HEK293 (cell line): ENCODE measurements around the gene COL11A2.
"Not testable (repeated sequence)": the region's sequence is repeated elsewhere in the genome, so short reads cannot be mapped to it uniquely, and the experiment has no call there.

Experiments
- CTCF ChIA-PET: fragments of 350-600 bp; formaldehyde crosslinking; extraction: SDS; loops from one replicate; lab custom pipeline; 2021; ENCODE audit warnings: antibody characterized with exemption; lab: Yijun Ruan, JAX
- POLR2A ChIA-PET: fragments of 300-600 bp; formaldehyde crosslinking; extraction: SDS; loops from one replicate; lab custom pipeline; 2020; ENCODE audit warnings: antibody characterized with exemption, inconsistent platforms; lab: Yijun Ruan, JAX
- H3K27ac ChIP-seq: fragments of 200-500 bp; sonication (Bioruptor generic); 2 replicates; pipeline ENCODE4 v1.5.1; 2014; ENCODE audit warnings: low read depth, low read length, control low read depth, inconsistent platforms; ENCODE audit errors: extremely low read depth
- H3K36me3 ChIP-seq, 2 experiments: fragments of 200-500 bp in 1 of 2; sonication (Bioruptor generic) in 1 of 2; 1 replicate in 1 of 2; 2 replicates in 1 of 2; pipeline ENCODE4 v1.5.1; 2014 to 2017; ENCODE audit warnings: inconsistent platforms in 2 of 2, low read length in 2 of 2; ENCODE audit not compliant: control insufficient read depth in 2 of 2, insufficient read depth in 1 of 2
- H3K4me1 ChIP-seq: fragments of 200-500 bp; sonication (Bioruptor generic); 2 replicates; pipeline ENCODE4 v1.5.1; 2014; ENCODE audit warnings: mild to moderate bottlenecking, low read length, inconsistent platforms; ENCODE audit not compliant: control insufficient read depth, insufficient read depth
- H3K4me3 ChIP-seq: 2 replicates; pipeline ENCODE4 v1.5.1; 2011; ENCODE audit warnings: low read depth, mild to moderate bottlenecking, control low read depth, low read length, moderate library complexity
- H3K9me3 ChIP-seq: fragments of 200-500 bp; sonication (Bioruptor generic); 2 replicates; pipeline ENCODE4 v1.5.1; 2014; ENCODE audit warnings: low read depth, low read length, inconsistent platforms; ENCODE audit not compliant: control insufficient read depth, insufficient read depth
- OSR2 ChIP-seq: fragments of 450-650 bp; formaldehyde crosslinking; IDR thresholded peaks from 2 replicates; pipeline ENCODE4 v1.5.1; 2016; ENCODE audit warnings: missing biosample characterization, missing genetic modification characterization
- PRDM1 ChIP-seq: fragments of 450-650 bp; formaldehyde crosslinking; IDR thresholded peaks from 2 replicates; pipeline ENCODE4; 2016; ENCODE audit warnings: missing biosample characterization, missing genetic modification characterization
- YY2 ChIP-seq: fragments of 450-650 bp; formaldehyde crosslinking; IDR thresholded peaks from 2 replicates; pipeline ENCODE4 v1.5.1; 2016; ENCODE audit warnings: missing biosample characterization, missing genetic modification characterization
- ZNF341 ChIP-seq: fragments of 450-650 bp; formaldehyde crosslinking; IDR thresholded peaks from 2 replicates; pipeline ENCODE4; 2016; ENCODE audit warnings: low read depth, missing biosample characterization, missing genetic modification characterization
- ZNF423 ChIP-seq: fragments of 450-650 bp; formaldehyde crosslinking; IDR thresholded peaks from 2 replicates; pipeline ENCODE4 v1.5.1; 2016; ENCODE audit warnings: missing biosample characterization, missing genetic modification characterization
- TF ChIP-seq, protein P1 (sequence below): fragments of 450-650 bp; formaldehyde crosslinking; IDR thresholded peaks from 2 replicates; pipeline ENCODE4 v1.5.1; 2016; ENCODE audit warnings: missing biosample characterization, missing genetic modification characterization
- TF ChIP-seq, protein P2 (sequence below): fragments of 450-650 bp; formaldehyde crosslinking; IDR thresholded peaks from 2 replicates; pipeline ENCODE4 v1.5.1; 2017; ENCODE audit warnings: missing biosample characterization, missing genetic modification characterization
- TF ChIP-seq, protein P3 (sequence below): fragments of 450-650 bp; formaldehyde crosslinking; IDR thresholded peaks from 2 replicates; pipeline ENCODE4 v1.5.1; 2017; ENCODE audit warnings: missing biosample characterization, missing genetic modification characterization
- TF ChIP-seq, protein P4 (sequence below): fragments of 450-650 bp; formaldehyde crosslinking; IDR thresholded peaks from 2 replicates; pipeline ENCODE4 v1.5.1; 2016; ENCODE audit warnings: missing biosample characterization, missing genetic modification characterization
- TF ChIP-seq, protein P5 (sequence below): fragments of 450-650 bp; formaldehyde crosslinking; IDR thresholded peaks from 2 replicates; pipeline ENCODE4 v1.5.1; 2016; ENCODE audit warnings: missing biosample characterization, missing genetic modification characterization, borderline replicate concordance

The COL11A2 gene

DNA sequence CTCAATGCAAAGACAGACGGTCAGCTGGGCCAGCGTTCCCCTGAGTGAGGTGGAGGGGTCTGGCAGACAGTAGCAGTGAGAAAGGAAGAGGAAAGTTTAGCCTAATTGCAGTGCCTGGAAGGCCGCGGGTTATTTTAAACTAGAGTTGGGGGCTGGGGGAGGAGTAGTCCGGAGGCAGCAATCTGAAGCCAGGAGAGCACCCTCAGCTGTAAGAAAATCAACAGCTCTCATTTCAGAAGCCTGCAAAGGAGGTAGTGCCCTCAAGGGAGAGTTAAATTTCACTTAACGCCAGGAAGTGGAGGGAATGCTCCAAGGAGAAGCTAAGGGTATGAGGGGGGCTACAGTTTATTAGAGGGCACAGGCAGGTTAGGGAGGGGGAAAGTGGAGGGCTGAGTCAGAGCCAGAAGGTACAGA lies 43.0 kb upstream of the COL11A2 start:
- peaks cover 6% of the 10 kb centered on the region for H3K4me1 ChIP-seq
- H3K36me3 ChIP-seq: no peaks in the 10 kb centered on the region
- H3K9me3 ChIP-seq: no peaks in the 10 kb centered on the region
- ChIA-PET CTCF (interaction anchor here (0.6 to 2.8 kb wide), 5 partner anchors 13 to 453 kb away, joined by 3 to 12 read pairs (median 5); no protein-coding TSS in a partner anchor), POLR2A (interaction anchor here (0.9 kb wide), 1 partner anchor 9 kb away, joined by 3 read pairs; no protein-coding TSS in a partner anchor)
- H3K27ac ChIP-seq: peak overlapping the region; percentile 9; the same call in 1 of the 2 replicates
- H3K4me3 ChIP-seq: no peak overlapping the region
- TF ChIP-seq PRDM1 (tag by site-specific recombination): peak; percentile 80
- no peak for TF ChIP-seq YY2 (tag by site-specific recombination)
- peak; percentile 21; the same call in 1 of the 2 replicates for TF ChIP-seq ZNF423
- 0 out of 2 replicates have a peak, but pooled peaks have one; percentile 8 for TF ChIP-seq ZNF341 (tag by site-specific recombination)
- TF ChIP-seq, protein P1, sequence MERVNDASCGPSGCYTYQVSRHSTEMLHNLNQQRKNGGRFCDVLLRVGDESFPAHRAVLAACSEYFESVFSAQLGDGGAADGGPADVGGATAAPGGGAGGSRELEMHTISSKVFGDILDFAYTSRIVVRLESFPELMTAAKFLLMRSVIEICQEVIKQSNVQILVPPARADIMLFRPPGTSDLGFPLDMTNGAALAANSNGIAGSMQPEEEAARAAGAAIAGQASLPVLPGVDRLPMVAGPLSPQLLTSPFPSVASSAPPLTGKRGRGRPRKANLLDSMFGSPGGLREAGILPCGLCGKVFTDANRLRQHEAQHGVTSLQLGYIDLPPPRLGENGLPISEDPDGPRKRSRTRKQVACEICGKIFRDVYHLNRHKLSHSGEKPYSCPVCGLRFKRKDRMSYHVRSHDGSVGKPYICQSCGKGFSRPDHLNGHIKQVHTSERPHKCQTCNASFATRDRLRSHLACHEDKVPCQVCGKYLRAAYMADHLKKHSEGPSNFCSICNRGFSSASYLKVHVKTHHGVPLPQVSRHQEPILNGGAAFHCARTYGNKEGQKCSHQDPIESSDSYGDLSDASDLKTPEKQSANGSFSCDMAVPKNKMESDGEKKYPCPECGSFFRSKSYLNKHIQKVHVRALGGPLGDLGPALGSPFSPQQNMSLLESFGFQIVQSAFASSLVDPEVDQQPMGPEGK: peak; percentile 74
- TF ChIP-seq, protein P2, sequence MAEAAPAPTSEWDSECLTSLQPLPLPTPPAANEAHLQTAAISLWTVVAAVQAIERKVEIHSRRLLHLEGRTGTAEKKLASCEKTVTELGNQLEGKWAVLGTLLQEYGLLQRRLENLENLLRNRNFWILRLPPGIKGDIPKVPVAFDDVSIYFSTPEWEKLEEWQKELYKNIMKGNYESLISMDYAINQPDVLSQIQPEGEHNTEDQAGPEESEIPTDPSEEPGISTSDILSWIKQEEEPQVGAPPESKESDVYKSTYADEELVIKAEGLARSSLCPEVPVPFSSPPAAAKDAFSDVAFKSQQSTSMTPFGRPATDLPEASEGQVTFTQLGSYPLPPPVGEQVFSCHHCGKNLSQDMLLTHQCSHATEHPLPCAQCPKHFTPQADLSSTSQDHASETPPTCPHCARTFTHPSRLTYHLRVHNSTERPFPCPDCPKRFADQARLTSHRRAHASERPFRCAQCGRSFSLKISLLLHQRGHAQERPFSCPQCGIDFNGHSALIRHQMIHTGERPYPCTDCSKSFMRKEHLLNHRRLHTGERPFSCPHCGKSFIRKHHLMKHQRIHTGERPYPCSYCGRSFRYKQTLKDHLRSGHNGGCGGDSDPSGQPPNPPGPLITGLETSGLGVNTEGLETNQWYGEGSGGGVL (tag by site-specific recombination): peak; percentile 95
- TF ChIP-seq, protein P3, sequence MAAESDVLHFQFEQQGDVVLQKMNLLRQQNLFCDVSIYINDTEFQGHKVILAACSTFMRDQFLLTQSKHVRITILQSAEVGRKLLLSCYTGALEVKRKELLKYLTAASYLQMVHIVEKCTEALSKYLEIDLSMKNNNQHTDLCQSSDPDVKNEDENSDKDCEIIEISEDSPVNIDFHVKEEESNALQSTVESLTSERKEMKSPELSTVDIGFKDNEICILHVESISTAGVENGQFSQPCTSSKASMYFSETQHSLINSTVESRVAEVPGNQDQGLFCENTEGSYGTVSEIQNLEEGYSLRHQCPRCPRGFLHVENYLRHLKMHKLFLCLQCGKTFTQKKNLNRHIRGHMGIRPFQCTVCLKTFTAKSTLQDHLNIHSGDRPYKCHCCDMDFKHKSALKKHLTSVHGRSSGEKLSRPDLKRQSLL (tag by site-specific recombination): no peak
- TF ChIP-seq, protein P4, sequence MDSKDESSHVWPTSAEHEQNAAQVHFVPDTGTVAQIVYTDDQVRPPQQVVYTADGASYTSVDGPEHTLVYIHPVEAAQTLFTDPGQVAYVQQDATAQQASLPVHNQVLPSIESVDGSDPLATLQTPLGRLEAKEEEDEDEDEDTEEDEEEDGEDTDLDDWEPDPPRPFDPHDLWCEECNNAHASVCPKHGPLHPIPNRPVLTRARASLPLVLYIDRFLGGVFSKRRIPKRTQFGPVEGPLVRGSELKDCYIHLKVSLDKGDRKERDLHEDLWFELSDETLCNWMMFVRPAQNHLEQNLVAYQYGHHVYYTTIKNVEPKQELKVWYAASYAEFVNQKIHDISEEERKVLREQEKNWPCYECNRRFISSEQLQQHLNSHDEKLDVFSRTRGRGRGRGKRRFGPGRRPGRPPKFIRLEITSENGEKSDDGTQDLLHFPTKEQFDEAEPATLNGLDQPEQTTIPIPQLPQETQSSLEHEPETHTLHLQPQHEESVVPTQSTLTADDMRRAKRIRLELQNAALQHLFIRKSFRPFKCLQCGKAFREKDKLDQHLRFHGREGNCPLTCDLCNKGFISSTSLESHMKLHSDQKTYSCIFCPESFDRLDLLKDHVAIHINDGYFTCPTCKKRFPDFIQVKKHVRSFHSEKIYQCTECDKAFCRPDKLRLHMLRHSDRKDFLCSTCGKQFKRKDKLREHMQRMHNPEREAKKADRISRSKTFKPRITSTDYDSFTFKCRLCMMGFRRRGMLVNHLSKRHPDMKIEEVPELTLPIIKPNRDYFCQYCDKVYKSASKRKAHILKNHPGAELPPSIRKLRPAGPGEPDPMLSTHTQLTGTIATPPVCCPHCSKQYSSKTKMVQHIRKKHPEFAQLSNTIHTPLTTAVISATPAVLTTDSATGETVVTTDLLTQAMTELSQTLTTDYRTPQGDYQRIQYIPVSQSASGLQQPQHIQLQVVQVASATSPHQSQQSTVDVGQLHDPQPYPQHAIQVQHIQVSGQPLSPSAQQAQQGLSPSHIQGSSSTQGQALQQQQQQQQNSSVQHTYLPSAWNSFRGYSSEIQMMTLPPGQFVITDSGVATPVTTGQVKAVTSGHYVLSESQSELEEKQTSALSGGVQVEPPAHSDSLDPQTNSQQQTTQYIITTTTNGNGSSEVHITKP: peak; percentile 76
- peak; percentile 80 for TF ChIP-seq OSR2
- TF ChIP-seq, protein P5, sequence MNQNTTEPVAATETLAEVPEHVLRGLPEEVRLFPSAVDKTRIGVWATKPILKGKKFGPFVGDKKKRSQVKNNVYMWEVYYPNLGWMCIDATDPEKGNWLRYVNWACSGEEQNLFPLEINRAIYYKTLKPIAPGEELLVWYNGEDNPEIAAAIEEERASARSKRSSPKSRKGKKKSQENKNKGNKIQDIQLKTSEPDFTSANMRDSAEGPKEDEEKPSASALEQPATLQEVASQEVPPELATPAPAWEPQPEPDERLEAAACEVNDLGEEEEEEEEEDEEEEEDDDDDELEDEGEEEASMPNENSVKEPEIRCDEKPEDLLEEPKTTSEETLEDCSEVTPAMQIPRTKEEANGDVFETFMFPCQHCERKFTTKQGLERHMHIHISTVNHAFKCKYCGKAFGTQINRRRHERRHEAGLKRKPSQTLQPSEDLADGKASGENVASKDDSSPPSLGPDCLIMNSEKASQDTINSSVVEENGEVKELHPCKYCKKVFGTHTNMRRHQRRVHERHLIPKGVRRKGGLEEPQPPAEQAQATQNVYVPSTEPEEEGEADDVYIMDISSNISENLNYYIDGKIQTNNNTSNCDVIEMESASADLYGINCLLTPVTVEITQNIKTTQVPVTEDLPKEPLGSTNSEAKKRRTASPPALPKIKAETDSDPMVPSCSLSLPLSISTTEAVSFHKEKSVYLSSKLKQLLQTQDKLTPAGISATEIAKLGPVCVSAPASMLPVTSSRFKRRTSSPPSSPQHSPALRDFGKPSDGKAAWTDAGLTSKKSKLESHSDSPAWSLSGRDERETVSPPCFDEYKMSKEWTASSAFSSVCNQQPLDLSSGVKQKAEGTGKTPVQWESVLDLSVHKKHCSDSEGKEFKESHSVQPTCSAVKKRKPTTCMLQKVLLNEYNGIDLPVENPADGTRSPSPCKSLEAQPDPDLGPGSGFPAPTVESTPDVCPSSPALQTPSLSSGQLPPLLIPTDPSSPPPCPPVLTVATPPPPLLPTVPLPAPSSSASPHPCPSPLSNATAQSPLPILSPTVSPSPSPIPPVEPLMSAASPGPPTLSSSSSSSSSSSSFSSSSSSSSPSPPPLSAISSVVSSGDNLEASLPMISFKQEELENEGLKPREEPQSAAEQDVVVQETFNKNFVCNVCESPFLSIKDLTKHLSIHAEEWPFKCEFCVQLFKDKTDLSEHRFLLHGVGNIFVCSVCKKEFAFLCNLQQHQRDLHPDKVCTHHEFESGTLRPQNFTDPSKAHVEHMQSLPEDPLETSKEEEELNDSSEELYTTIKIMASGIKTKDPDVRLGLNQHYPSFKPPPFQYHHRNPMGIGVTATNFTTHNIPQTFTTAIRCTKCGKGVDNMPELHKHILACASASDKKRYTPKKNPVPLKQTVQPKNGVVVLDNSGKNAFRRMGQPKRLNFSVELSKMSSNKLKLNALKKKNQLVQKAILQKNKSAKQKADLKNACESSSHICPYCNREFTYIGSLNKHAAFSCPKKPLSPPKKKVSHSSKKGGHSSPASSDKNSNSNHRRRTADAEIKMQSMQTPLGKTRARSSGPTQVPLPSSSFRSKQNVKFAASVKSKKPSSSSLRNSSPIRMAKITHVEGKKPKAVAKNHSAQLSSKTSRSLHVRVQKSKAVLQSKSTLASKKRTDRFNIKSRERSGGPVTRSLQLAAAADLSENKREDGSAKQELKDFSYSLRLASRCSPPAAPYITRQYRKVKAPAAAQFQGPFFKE (tag by site-specific recombination): no peak
- TF ChIP-seq, all 188 proteins: peak for 7

DNA sequence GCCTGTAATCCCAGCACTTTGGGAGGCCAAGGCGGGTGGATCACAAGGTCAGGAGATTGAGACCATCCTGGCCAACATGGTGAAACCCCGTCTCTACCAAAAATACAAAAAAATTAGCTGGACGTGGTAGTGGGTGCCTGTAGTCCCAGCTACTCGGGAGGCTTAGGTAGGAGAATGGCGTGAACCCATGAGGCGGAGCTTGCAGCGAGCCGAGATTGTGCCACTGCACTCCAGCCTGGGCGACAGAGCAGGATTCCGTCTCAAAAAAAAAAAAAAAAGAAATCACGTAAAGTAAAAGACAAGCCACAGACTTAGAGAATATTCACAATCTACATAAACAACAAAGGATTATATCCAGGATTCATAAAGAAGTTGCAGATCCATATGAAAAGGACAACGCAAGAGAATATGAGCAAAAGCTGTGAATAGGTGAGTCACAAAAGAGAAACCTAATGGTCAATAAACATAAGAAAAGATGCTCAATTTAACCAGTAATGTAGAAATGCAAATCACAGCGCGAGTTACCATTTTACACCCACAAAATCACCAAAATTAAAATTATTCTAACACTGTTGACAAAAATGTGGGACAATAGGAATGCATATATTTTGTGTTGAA lies 34.3 kb upstream of the COL11A2 start:
- not testable (repeated sequence) for H3K27ac ChIP-seq, H3K9me3 ChIP-seq, H3K4me1 ChIP-seq, H3K4me3 ChIP-seq, H3K36me3 ChIP-seq
- ChIA-PET CTCF (interaction anchor here (0.6 to 1.3 kb wide), 3 partner anchors 16 to 227 kb away, joined by 3 to 4 read pairs (median 4); no protein-coding TSS in a partner anchor), POLR2A (interaction anchor here (1.0 to 1.1 kb wide), 2 partner anchors 9 to 14 kb away, joined by 3 read pairs; no protein-coding TSS in a partner anchor)
